ENCODE measurements around the gene DHX15.

DNA sequence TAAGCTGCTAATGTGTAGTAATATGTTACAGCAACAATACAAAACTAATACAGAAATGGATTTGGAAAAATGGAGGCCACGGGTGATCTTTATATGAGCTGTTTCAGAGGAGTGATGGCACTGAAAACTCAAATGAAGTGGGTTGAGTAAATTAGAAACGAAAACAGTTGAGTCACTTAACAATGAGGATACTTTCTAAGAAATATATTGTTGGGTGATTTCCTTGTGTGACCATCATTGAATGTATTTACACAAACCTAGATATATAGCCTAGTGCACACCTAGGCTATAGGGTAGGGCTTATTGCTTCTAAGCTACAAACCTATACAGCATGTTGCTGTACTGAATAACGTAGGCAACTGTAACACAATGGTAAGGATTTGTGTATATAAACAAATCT lies 30.5 kb upstream of the DHX15 start:
- TF ChIP-seq CTCF (tag by site-specific recombination; IDR thresholded peaks at IDR 0.05) (no peak), ZNF24 (tag by site-specific recombination; IDR thresholded peaks at IDR 0.05) (no peak), ZNF449 (tag by site-specific recombination; IDR thresholded peaks at IDR 0.05) (no peak), REST (tag by site-specific recombination; IDR thresholded peaks at IDR 0.05) (no peak), ZNF23 (tag by site-specific recombination; IDR thresholded peaks at IDR 0.05; ENCODE audit: borderline replicate concordance) (no peak), ZNF280C (tag by site-specific recombination; IDR thresholded peaks at IDR 0.05) (no peak), ZNF776 (tag by site-specific recombination; IDR thresholded peaks at IDR 0.05; ENCODE audit: borderline replicate concordance) (no peak)
- TF ChIP-seq, protein P1, sequence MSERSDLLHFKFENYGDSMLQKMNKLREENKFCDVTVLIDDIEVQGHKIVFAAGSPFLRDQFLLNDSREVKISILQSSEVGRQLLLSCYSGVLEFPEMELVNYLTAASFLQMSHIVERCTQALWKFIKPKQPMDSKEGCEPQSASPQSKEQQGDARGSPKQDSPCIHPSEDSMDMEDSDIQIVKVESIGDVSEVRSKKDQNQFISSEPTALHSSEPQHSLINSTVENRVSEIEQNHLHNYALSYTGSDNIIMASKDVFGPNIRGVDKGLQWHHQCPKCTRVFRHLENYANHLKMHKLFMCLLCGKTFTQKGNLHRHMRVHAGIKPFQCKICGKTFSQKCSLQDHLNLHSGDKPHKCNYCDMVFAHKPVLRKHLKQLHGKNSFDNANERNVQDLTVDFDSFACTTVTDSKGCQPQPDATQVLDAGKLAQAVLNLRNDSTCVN (tag by site-specific recombination; optimal IDR thresholded peaks at IDR 0.05), result no peak
- TF ChIP-seq, protein P2, sequence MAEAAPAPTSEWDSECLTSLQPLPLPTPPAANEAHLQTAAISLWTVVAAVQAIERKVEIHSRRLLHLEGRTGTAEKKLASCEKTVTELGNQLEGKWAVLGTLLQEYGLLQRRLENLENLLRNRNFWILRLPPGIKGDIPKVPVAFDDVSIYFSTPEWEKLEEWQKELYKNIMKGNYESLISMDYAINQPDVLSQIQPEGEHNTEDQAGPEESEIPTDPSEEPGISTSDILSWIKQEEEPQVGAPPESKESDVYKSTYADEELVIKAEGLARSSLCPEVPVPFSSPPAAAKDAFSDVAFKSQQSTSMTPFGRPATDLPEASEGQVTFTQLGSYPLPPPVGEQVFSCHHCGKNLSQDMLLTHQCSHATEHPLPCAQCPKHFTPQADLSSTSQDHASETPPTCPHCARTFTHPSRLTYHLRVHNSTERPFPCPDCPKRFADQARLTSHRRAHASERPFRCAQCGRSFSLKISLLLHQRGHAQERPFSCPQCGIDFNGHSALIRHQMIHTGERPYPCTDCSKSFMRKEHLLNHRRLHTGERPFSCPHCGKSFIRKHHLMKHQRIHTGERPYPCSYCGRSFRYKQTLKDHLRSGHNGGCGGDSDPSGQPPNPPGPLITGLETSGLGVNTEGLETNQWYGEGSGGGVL (tag by site-specific recombination; IDR thresholded peaks at IDR 0.05), result no peak
- TF ChIP-seq, protein P3, sequence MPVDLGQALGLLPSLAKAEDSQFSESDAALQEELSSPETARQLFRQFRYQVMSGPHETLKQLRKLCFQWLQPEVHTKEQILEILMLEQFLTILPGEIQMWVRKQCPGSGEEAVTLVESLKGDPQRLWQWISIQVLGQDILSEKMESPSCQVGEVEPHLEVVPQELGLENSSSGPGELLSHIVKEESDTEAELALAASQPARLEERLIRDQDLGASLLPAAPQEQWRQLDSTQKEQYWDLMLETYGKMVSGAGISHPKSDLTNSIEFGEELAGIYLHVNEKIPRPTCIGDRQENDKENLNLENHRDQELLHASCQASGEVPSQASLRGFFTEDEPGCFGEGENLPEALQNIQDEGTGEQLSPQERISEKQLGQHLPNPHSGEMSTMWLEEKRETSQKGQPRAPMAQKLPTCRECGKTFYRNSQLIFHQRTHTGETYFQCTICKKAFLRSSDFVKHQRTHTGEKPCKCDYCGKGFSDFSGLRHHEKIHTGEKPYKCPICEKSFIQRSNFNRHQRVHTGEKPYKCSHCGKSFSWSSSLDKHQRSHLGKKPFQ (tag by site-specific recombination; IDR thresholded peaks at IDR 0.05), result no peak
- TF ChIP-seq, protein P4, sequence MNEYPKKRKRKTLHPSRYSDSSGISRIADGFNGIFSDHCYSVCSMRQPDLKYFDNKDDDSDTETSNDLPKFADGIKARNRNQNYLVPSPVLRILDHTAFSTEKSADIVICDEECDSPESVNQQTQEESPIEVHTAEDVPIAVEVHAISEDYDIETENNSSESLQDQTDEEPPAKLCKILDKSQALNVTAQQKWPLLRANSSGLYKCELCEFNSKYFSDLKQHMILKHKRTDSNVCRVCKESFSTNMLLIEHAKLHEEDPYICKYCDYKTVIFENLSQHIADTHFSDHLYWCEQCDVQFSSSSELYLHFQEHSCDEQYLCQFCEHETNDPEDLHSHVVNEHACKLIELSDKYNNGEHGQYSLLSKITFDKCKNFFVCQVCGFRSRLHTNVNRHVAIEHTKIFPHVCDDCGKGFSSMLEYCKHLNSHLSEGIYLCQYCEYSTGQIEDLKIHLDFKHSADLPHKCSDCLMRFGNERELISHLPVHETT (tag by site-specific recombination; IDR thresholded peaks at IDR 0.05), result no peak
- TF ChIP-seq, protein P5, sequence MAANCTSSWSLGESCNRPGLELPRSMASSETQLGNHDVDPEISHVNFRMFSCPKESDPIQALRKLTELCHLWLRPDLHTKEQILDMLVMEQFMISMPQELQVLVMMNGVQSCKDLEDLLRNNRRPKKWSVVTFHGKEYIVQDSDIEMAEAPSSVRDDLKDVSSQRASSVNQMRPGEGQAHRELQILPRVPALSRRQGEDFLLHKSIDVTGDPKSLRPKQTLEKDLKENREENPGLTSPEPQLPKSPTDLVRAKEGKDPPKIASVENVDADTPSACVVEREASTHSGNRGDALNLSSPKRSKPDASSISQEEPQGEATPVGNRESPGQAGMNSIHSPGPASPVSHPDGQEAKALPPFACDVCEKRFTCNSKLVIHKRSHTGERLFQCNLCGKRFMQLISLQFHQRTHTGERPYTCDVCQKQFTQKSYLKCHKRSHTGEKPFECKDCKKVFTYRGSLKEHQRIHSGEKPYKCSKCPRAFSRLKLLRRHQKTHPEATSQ (tag by site-specific recombination; IDR thresholded peaks at IDR 0.05), result no peak

All from HEK293 (cell line).